Panc1 (cell line): ENCODE results near the gene ANKLE1. TPM values are rescaled to one million over a fixed set of nuclear protein-coding genes. Genes with fewer than 3 reads are reported as not detected.

Source experiments
- ATAC-seq: fragments of 200-7000 bp; cut with Tn5 transposase; 2 replicates; pipeline ENCODE4 v1.9.1; 2020; ENCODE audit warnings: mild to moderate bottlenecking, moderate library complexity
- BruUV-seq: library from RNA; stranded (reverse); fragments of 400-500 nt; replicated peaks from 2 replicates; lab custom pipeline; 2021; lab: Mats Ljungman, UMichigan
- CTCF ChIA-PET: fragments of 300-600 bp; sonication (Branson Sonifier 250); formaldehyde crosslinking; loops from one replicate; lab custom pipeline; 2022; ENCODE audit warnings: antibody characterized with exemption; lab: Charles Lee
- POLR2A ChIA-PET: fragments of 300-600 bp; sonication (Branson Sonifier 250); formaldehyde crosslinking; loops from one replicate; lab custom pipeline; 2022; ENCODE audit warnings: antibody characterized with exemption; lab: Charles Lee
- DNase-seq: peaks from one replicate; pipeline ENCODE4 v3.0.0-alpha.2; 2010; ENCODE audit warnings: low read depth, low spot score
- H3K27ac ChIP-seq: 2 replicates; pipeline ENCODE4 v1.5.1; 2011; ENCODE audit warnings: mild to moderate bottlenecking, low read length, inconsistent platforms
- H3K27me3 ChIP-seq: fragments of 200-500 bp; sonication (Bioruptor generic); 2 replicates; pipeline ENCODE4 v1.6.0; 2014; ENCODE audit warnings: low read length, inconsistent platforms; ENCODE audit not compliant: control insufficient read depth, insufficient read depth
- H3K36me3 ChIP-seq: fragments of 200-500 bp; sonication (Bioruptor generic); 2 replicates; pipeline ENCODE4 v1.5.1; 2014; ENCODE audit warnings: inconsistent platforms, mild to moderate bottlenecking, low read length, moderate library complexity; ENCODE audit not compliant: control insufficient read depth, insufficient read depth
- H3K4me1 ChIP-seq: 2 replicates; pipeline ENCODE4 v1.5.1; 2011; ENCODE audit warnings: inconsistent platforms, mild to moderate bottlenecking, low read length, moderate library complexity; ENCODE audit not compliant: control insufficient read depth, insufficient read depth
- H3K4me3 ChIP-seq, 2 experiments: 2 replicates each; pipeline ENCODE4 v1.5.1; 2011 to 2012; ENCODE audit warnings: low read depth in 2 of 2, low read length in 2 of 2, mild to moderate bottlenecking in 2 of 2, inconsistent platforms in 1 of 2, moderate library complexity in 1 of 2
- H3K9me3 ChIP-seq: fragments of 200-500 bp; sonication (Bioruptor generic); 2 replicates; pipeline ENCODE4 v1.5.1; 2014; ENCODE audit warnings: low read depth, mild to moderate bottlenecking, inconsistent platforms, low read length, moderate library complexity; ENCODE audit not compliant: control insufficient read depth, insufficient read depth
- in situ Hi-C: cut with HindIII; loops from 2 replicates; pipeline ENCODE4 v1.10.0; 2016; ENCODE audit warnings: low sequenced_read_pairs, low pct_unique_long_range_greater_than_20kb
- intact Hi-C: fragments of 100-400 bp; cut with micrococcal nuclease; formaldehyde crosslinking; loops from one replicate; pipeline ENCODE4 v1.10.0; 2022; ENCODE audit not compliant: unreplicated experiment
- total RNA-seq: library from RNA; stranded (reverse); gene quantifications from one replicate; pipeline ENCODE4 v1.2.1, GENCODE V29; 2021; ENCODE audit not compliant: unreplicated experiment
- TF ChIP-seq, protein P1 (sequence below), 2 experiments: IDR thresholded peaks; 2 replicates each; pipeline ENCODE4 v1.6.1; 2011 to 2012; ENCODE audit warnings: low read depth in 2 of 2, control low read depth in 1 of 2, low read length in 1 of 2, mild to moderate bottlenecking in 1 of 2, moderate library complexity in 1 of 2; ENCODE audit not compliant: insufficient read depth in 1 of 2

ANKLE1 gene
- total RNA-seq, 1 experiment from 2014 or later = 1.1 TPM

DNA sequence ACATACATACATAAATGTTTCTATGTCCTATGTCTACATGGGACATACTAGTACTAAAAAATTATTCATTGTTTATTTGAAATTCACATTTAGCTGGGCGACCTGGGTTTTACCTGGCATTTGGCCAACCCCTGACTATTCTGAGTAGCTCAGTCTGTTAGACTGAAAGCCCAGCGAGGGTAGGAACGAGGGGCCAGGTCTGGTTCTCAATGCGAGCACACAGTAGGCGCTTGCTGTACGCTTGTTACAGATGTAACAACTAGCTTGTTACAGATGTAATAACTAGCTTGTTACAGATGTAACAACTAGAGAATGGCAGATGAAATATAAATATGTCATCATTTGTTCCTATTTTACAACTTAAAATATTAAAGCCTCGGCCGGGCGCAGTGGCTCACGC, 53.9 kb downstream of the ANKLE1 start:
- Histone ChIP-seq H3K9me3 (no peaks in the 10 kb centered on the region), H3K27me3 (no peaks in the 10 kb centered on the region), H3K27ac (peak overlapping the region; percentile 98), H3K36me3 (peaks cover 7% of the 10 kb centered on the region; the same call in 1 of the 2 replicates), H3K4me3 (peak overlapping the region; percentile 65 to 67), H3K4me1 (peaks cover 12% of the 10 kb centered on the region)
- no TSS peak for BruUV-seq
- intact Hi-C loops (no loop called here), in situ Hi-C loops (no loop called here)
- DNase-seq (no peak), ATAC-seq (no peak)
- ChIA-PET POLR2A (interaction anchor here (1.1 kb wide), 1 partner anchor 29 kb away, joined by 3 read pairs; no protein-coding TSS in a partner anchor), CTCF (interaction anchor here (0.6 kb wide), 1 partner anchor 19 kb away, joined by 3 read pairs; no protein-coding TSS in a partner anchor)
- TF ChIP-seq, protein P1, sequence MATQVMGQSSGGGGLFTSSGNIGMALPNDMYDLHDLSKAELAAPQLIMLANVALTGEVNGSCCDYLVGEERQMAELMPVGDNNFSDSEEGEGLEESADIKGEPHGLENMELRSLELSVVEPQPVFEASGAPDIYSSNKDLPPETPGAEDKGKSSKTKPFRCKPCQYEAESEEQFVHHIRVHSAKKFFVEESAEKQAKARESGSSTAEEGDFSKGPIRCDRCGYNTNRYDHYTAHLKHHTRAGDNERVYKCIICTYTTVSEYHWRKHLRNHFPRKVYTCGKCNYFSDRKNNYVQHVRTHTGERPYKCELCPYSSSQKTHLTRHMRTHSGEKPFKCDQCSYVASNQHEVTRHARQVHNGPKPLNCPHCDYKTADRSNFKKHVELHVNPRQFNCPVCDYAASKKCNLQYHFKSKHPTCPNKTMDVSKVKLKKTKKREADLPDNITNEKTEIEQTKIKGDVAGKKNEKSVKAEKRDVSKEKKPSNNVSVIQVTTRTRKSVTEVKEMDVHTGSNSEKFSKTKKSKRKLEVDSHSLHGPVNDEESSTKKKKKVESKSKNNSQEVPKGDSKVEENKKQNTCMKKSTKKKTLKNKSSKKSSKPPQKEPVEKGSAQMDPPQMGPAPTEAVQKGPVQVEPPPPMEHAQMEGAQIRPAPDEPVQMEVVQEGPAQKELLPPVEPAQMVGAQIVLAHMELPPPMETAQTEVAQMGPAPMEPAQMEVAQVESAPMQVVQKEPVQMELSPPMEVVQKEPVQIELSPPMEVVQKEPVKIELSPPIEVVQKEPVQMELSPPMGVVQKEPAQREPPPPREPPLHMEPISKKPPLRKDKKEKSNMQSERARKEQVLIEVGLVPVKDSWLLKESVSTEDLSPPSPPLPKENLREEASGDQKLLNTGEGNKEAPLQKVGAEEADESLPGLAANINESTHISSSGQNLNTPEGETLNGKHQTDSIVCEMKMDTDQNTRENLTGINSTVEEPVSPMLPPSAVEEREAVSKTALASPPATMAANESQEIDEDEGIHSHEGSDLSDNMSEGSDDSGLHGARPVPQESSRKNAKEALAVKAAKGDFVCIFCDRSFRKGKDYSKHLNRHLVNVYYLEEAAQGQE (IDR thresholded peaks at IDR 0.05; ENCODE audit: insufficient read depth in 1 of 2, low read depth in 2 of 2, low read length in 1 of 2) = no peak

Other genes starting within 250 kb of the ANKLE1 start
- gene HAUS8, start 206.4 kb upstream of the ANKLE1 start, total RNA-seq = 18.2 TPM
- 79.4 TPM for gene MYO9B, start 206.1 kb upstream of the ANKLE1 start, total RNA-seq
- gene USE1, start 66.5 kb upstream of the ANKLE1 start, total RNA-seq = 26.2 TPM
- gene OCEL1, start 55.7 kb upstream of the ANKLE1 start, total RNA-seq = 37.1 TPM
- 173 TPM for gene NR2F6, start 36.0 kb upstream of the ANKLE1 start, total RNA-seq
- gene USHBP1, start 17.2 kb upstream of the ANKLE1 start, total RNA-seq = not detected
- gene BABAM1, start 14.5 kb upstream of the ANKLE1 start, total RNA-seq = 79.5 TPM
- 19.6 TPM for gene ABHD8, start 21.5 kb downstream of the ANKLE1 start, total RNA-seq
- 87.7 TPM for gene MRPL34, start 24.0 kb downstream of the ANKLE1 start, total RNA-seq
- gene DDA1, start 27.7 kb downstream of the ANKLE1 start, total RNA-seq = 56.0 TPM
- 13.5 TPM for gene ANO8, start 53.0 kb downstream of the ANKLE1 start, total RNA-seq
- gene GTPBP3, start 55.7 kb downstream of the ANKLE1 start, total RNA-seq = 35.3 TPM
- gene PLVAP, start 95.4 kb downstream of the ANKLE1 start, total RNA-seq = 0.08 TPM
- gene CCDC194, start 112.3 kb downstream of the ANKLE1 start, total RNA-seq = 0.51 TPM
- 11.8 TPM for gene BST2, start 123.7 kb downstream of the ANKLE1 start, total RNA-seq
- gene MVB12A, start 138.1 kb downstream of the ANKLE1 start, total RNA-seq = 42.1 TPM
- 0.39 TPM for gene TMEM221, start 166.8 kb downstream of the ANKLE1 start, total RNA-seq
- not detected for gene NXNL1, start 179.0 kb downstream of the ANKLE1 start, total RNA-seq
- 5.4 TPM for gene SLC27A1, start 188.6 kb downstream of the ANKLE1 start, total RNA-seq
- 58.2 TPM for gene PGLS, start 229.7 kb downstream of the ANKLE1 start, total RNA-seq